HepG2 (cell line): ENCODE data around the gene IRF2. TPM values are rescaled to one million over a fixed set of nuclear protein-coding genes. Genes with fewer than 3 reads are reported as not detected.

Experiments used
- ATAC-seq: fragments of 200-7000 bp; cut with Tn5 transposase; 3 replicates; pipeline ENCODE4 v1.9.1; 2020; ENCODE audit warnings: mild to moderate bottlenecking, moderate library complexity
- BruUV-seq: library from RNA; stranded (reverse); fragments of 400-500 nt; replicated peaks from 2 replicates; lab custom pipeline; 2021; lab: Mats Ljungman, UMichigan
- CTCF ChIA-PET: fragments of 300-600 bp; formaldehyde crosslinking; extraction: SDS; loops from one replicate; lab custom pipeline; 2021; ENCODE audit warnings: low total read pairs, inconsistent platforms, low intra/inter-chr PET ratio; lab: Yijun Ruan, JAX
- POLR2A ChIA-PET: fragments of 350-600 bp; sonication (Branson Sonifier 250); formaldehyde crosslinking; loops from one replicate; lab custom pipeline; 2020; ENCODE audit warnings: antibody characterized with exemption, inconsistent platforms; lab: Yijun Ruan, JAX
- DNase-seq: peaks from one replicate; pipeline ENCODE4 v3.0.0-alpha.2; 2015; ENCODE audit warnings: low spot score
- FAIRE-seq: peaks from 3 replicates; lab custom pipeline; 2011; peaks lifted over from hg19 to GRCh38; lab: Jason Lieb, UNC
- H2AFZ ChIP-seq: one replicate; pipeline ENCODE4 v1.6.1; 2011; ENCODE audit warnings: low read length, inconsistent platforms
- H3K27ac ChIP-seq: fragments of 300-600 bp; 3 replicates; pipeline ENCODE4 v1.8.0; 2011; ENCODE audit warnings: mixed run types, mild to moderate bottlenecking, mixed read lengths, low read length, inconsistent platforms; ENCODE audit not compliant: insufficient read depth; ENCODE audit errors: extremely low read length
- H3K27me3 ChIP-seq, 2 experiments: fragments of 200-600 bp in 1 of 2; 2 replicates in 1 of 2; 3 replicates in 1 of 2; pipeline versions ENCODE4 v1.6.0 to v1.8.0; 2011; ENCODE audit warnings: low read length in 2 of 2, mild to moderate bottlenecking in 2 of 2, moderate library complexity in 2 of 2, inconsistent platforms in 1 of 2; ENCODE audit not compliant: insufficient read depth in 2 of 2, control insufficient read depth in 1 of 2
- H3K36me3 ChIP-seq, 2 experiments: fragments of 200-600 bp in 1 of 2; replicated peaks in 1 of 2; 2 replicates in 1 of 2; 3 replicates in 1 of 2; pipeline versions ENCODE4 v1.5.1 to v1.8.0; 2011; ENCODE audit warnings: low read length in 2 of 2, inconsistent platforms in 1 of 2; ENCODE audit not compliant: insufficient read depth in 2 of 2, control insufficient read depth in 1 of 2
- H3K4me1 ChIP-seq: 2 replicates; pipeline ENCODE4 v1.5.1; 2012; ENCODE audit warnings: low read length, inconsistent platforms; ENCODE audit not compliant: insufficient read depth
- H3K4me2 ChIP-seq: 2 replicates; pipeline ENCODE4 v1.6.0; 2011; ENCODE audit warnings: low read depth, low read length, inconsistent platforms
- H3K4me3 ChIP-seq, 3 experiments: fragments of 200-600 bp in 1 of 3; sonication (generic), shearing (Covaris generic) in 1 of 3; replicated peaks in 1 of 3; 2 replicates each; pipeline ENCODE4 v1.5.1; 2011 to 2016; ENCODE audit warnings: low read length in 3 of 3, inconsistent platforms in 2 of 3, low read depth in 2 of 3, mild to moderate bottlenecking in 2 of 3, control low read depth in 1 of 3, mixed read lengths in 1 of 3; ENCODE audit not compliant: insufficient read depth in 1 of 3
- H3K79me2 ChIP-seq: one replicate; pipeline ENCODE4 v1.6.1; 2011; ENCODE audit warnings: low read length, inconsistent platforms; ENCODE audit not compliant: insufficient read depth
- H3K9ac ChIP-seq: 2 replicates; pipeline ENCODE4 v1.6.0; 2011; ENCODE audit warnings: mild to moderate bottlenecking, low read depth, low read length, inconsistent platforms; ENCODE audit not compliant: insufficient read depth
- H3K9me3 ChIP-seq: 2 replicates; pipeline ENCODE4 v1.5.1; 2012; ENCODE audit warnings: mild to moderate bottlenecking, low read length
- H4K20me1 ChIP-seq: 2 replicates; pipeline ENCODE4 v1.6.0; 2011; ENCODE audit warnings: inconsistent platforms, mild to moderate bottlenecking, low read length, moderate library complexity; ENCODE audit not compliant: insufficient read depth
- ATM ChIP-seq: fragments of 450-650 bp; IDR thresholded peaks from 2 replicates; pipeline ENCODE4 v1.7.1; 2017; ENCODE audit warnings: mild to moderate bottlenecking, borderline replicate concordance
- KDM4B ChIP-seq: sonication (generic); formaldehyde crosslinking; IDR thresholded peaks from 2 replicates; pipeline ENCODE4 v1.4.0; 2020; ENCODE audit warnings: missing genetic modification reagents
- ZMYM3 ChIP-seq: sonication (generic); formaldehyde crosslinking; IDR thresholded peaks from 2 replicates; pipeline ENCODE4 v1.5.1; 2020; ENCODE audit warnings: mild to moderate bottlenecking, missing genetic modification reagents
- ZNF263 ChIP-seq: sonication (generic); formaldehyde crosslinking; IDR thresholded peaks from 2 replicates; pipeline ENCODE4 v1.4.0; 2020; ENCODE audit warnings: missing genetic modification reagents
- ZNF549 ChIP-seq: sonication (generic); formaldehyde crosslinking; IDR thresholded peaks from 2 replicates; pipeline ENCODE4 v1.5.0; 2020; ENCODE audit warnings: missing genetic modification reagents
- ZNF839 ChIP-seq: sonication (generic); formaldehyde crosslinking; IDR thresholded peaks from 2 replicates; pipeline ENCODE4 v1.4.0; 2020; ENCODE audit warnings: missing genetic modification reagents, mild to moderate bottlenecking, borderline replicate concordance
- ZSCAN20 ChIP-seq: sonication (generic); formaldehyde crosslinking; IDR thresholded peaks from 2 replicates; pipeline ENCODE4 v1.4.0; 2020; ENCODE audit warnings: missing genetic modification reagents, mild to moderate bottlenecking, borderline replicate concordance
- in situ Hi-C: cut with HindIII; loops from 2 replicates; pipeline ENCODE4 v1.10.0; 2017; ENCODE audit warnings: low pct_unique_long_range_greater_than_20kb; ENCODE audit not compliant: extremely low pct_ligation_motif_present
- intact Hi-C: fragments of 100-400 bp; cut with micrococcal nuclease; formaldehyde crosslinking; loops from one replicate; pipeline ENCODE4 v1.10.0; 2022; ENCODE audit not compliant: unreplicated experiment
- polyA plus RNA-seq, 8 experiments: library from polyadenylated mRNA; depleted of rRNA in 3 of 8; stranded (reverse) in 7 of 8; unstranded in 1 of 8; fragments of >200 nt; fragmentation: Illumina TruSeq in 4 of 8; extraction: Trizol in 4 of 8; gene quantifications; 2 replicates each; pipeline versions ENCODE4 v1.2.1 to v1.2.3, GENCODE V29; 2011 to 2016; ENCODE audit warnings: low read depth in 4 of 8, missing spikeins in 1 of 8, mixed read lengths in 1 of 8; ENCODE audit not compliant: insufficient read depth in 1 of 8
- total RNA-seq, 5 experiments: library from RNA; depleted of rRNA; stranded (reverse); fragments of >200 nt; fragmentation: Illumina TruSeq; extraction: Trizol; gene quantifications; 2 replicates each; pipeline ENCODE4 v1.2.3, GENCODE V29; 2016; ENCODE audit warnings: low read depth in 1 of 5
- TF ChIP-seq, protein P1 (sequence below): sonication (generic); formaldehyde crosslinking; IDR thresholded peaks from 2 replicates; pipeline ENCODE4 v1.8.0; 2023; ENCODE audit warnings: mild to moderate bottlenecking, missing genetic modification reagents
- TF ChIP-seq, protein P2 (sequence below): sonication (generic); formaldehyde crosslinking; IDR thresholded peaks from 2 replicates; pipeline ENCODE4 v1.5.0; 2020; ENCODE audit warnings: missing genetic modification reagents

IRF2 gene
- total and polyA plus RNA-seq, 2 of the 13 experiments (the other 11 are each of a cell fraction or from before 2014, with no cell fraction given), result 15.5 to 28.8 TPM

DNA sequence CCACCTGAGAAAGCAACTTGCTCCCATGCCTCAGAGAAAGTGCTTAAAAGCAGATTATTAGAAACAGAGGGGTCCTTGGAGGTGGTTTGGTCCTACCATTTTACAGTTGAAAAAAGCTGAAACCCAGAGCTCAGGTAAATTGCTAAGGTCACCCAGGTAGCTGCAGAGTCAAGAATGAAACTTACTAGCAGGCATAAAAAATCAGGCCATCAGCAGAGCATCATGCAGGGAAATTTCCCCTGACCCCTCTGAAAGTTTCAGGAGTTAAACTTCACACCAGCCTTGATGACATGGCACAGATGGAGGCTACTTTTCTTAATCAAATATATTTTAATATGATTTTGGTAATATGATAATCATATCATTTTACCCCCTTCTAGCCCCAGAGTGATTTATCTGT is 70.3 kb downstream of the IRF2 start:
- Histone ChIP-seq H3K9ac (no peak overlapping the region), H3K79me2 (no peaks in the 10 kb centered on the region), H3K4me3 (no peak overlapping the region), H3K36me3 (peaks cover 21 to 62% of the 10 kb centered on the region in 2 experiments), H3K27ac (no peak overlapping the region), H3K9me3 (no peaks in the 10 kb centered on the region)
- FAIRE-seq, result no peak
- ATAC-seq, result no peak
- TF ChIP-seq ZSCAN20 (CRISPR knock-in tag) (no peak), ZNF839 (CRISPR knock-in tag) (no peak), KDM4B (CRISPR knock-in tag) (no peak), ZNF263 (no peak), ATM (no peak), ZNF549 (CRISPR knock-in tag) (no peak), ZMYM3 (CRISPR knock-in tag) (no peak)
- TF ChIP-seq, protein P1, sequence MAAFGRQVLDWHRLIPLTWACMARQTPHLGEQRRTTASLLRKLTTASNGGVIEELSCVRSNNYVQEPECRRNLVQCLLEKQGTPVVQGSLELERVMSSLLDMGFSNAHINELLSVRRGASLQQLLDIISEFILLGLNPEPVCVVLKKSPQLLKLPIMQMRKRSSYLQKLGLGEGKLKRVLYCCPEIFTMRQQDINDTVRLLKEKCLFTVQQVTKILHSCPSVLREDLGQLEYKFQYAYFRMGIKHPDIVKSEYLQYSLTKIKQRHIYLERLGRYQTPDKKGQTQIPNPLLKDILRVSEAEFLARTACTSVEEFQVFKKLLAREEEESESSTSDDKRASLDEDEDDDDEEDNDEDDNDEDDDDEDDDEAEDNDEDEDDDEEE (CRISPR knock-in tag), result no peak
- TF ChIP-seq, protein P2, sequence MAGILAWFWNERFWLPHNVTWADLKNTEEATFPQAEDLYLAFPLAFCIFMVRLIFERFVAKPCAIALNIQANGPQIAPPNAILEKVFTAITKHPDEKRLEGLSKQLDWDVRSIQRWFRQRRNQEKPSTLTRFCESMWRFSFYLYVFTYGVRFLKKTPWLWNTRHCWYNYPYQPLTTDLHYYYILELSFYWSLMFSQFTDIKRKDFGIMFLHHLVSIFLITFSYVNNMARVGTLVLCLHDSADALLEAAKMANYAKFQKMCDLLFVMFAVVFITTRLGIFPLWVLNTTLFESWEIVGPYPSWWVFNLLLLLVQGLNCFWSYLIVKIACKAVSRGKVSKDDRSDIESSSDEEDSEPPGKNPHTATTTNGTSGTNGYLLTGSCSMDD (CRISPR knock-in tag), result no peak
- TF ChIP-seq, all 625 proteins: peak for 0
- no peaks in the 10 kb centered on the region for H4K20me1 ChIP-seq
- H2AFZ ChIP-seq, result no peak overlapping the region
- DNase-seq, result no peak
- no peak overlapping the region for H3K4me2 ChIP-seq
- no peaks in the 10 kb centered on the region for H3K4me1 ChIP-seq
- no TSS peak for BruUV-seq
- no peaks in the 10 kb centered on the region for H3K27me3 ChIP-seq
- ChIA-PET POLR2A (no interaction called here), CTCF (no interaction called here)
- in situ Hi-C loops, result no loop called here
- intact Hi-C loops, result no loop called here
